HG03064 (cell line): ENCODE results near the gene USP54.
"Not testable (repeated sequence)": the region's sequence is repeated elsewhere in the genome, so short reads cannot be mapped to it uniquely, and the experiment has no call there.

Experiments
- ATAC-seq: cut with Tn5 transposase; IDR thresholded peaks from one replicate; pipeline ENCODE4 v1.9.1; 2021; ENCODE audit warnings: low read depth; ENCODE audit not compliant: unreplicated experiment

The USP54 gene

DNA sequence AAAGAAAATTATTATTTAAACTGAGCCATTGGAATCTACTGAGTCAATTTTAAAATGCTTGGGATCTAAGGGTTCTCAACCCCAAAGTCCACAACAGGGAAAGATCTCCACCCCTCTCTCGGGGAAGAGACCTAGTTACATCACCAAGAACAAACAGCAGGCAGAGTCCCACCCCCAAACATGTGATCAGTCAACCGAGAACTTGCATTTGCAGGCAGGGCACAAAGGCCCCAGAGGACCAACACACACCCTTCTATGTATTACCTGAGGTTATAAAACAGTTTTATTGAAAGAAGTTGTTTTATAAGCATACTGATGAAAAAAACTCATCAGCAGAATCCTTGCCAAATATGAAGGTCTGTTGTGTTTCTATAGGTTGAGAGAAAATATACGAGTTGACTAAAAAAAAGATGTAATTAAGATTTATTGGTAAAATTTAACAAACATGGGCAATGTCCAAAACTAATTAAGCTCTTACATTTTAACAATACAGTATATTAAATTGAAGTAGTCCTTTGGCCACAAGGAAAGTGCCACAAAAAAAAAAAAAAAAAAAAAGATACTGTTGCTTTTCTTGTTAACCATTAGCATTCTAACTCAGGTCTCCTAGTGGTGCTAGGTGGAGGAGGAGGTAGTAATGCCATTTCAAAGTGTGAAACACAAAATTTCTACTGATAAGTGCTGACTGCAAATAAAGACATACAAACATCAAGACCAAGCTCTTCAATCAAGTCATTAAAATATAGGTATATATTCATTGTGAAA lies 975 bp upstream of the USP54 start:
- ATAC-seq, result no peak

- ATAC-seq, result no peak
These were observed 1.5 kb downstream of the USP54 start for GRCh38 chr10:73589563-73590126.

DNA sequence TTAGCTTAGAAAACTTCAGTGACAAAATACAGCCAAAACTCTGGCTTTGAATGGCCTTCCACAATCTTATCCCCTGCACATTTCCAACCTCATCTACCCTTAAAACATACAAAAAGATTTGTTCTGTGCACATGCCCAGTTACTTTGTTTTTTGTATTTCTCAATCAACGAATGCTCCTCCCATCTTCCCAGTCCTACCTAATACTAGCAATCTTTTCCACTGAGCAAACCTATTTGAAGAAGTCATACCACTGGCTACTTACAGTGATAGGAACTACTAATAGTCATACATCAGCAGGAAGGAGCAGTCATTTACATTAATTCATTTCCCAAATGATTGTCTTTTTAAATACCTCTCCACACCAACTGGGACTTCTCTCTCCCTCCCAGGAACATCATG lies 2.5 kb downstream of the USP54 start:
- no peak for ATAC-seq

DNA sequence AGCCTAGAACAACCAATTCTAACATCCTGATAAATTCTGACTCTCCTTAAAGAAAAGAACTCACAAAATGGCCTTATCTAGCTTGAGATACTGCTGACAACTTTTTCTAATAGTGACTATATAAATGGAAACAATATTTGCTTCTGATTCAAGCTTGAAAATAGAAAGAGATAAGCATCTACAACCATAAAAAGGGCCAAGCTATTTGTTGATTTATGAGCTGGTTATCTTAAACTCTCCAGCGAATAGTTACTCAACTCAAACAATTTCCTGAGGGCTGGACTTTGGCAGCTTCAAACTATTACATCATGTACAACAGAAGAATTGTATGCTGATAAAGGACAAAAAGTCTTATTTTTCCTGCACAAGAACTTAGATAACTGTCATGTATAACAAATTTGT lies 4.6 kb downstream of the USP54 start:
- no peak for ATAC-seq

GRCh38 chr10:73585327-73585726 lies 5.8 kb downstream of the USP54 start:
- no peak for ATAC-seq

- ATAC-seq, result no peak
These were observed 6.4 kb downstream of the USP54 start for GRCh38 chr10:73584737-73585136.

GRCh38 chr10:73581918-73582317 lies 9.2 kb downstream of the USP54 start:
- ATAC-seq, result no peak

- ATAC-seq, result not testable (repeated sequence)
These were observed 12.2 kb downstream of the USP54 start for GRCh38 chr10:73578927-73579326.

- ATAC-seq, result no peak
These were observed 13.4 kb downstream of the USP54 start for GRCh38 chr10:73577788-73578187.

- ATAC-seq, result no peak
These were observed 14.1 kb downstream of the USP54 start for GRCh38 chr10:73576890-73577591.

GRCh38 chr10:73576178-73576889 lies 14.8 kb downstream of the USP54 start:
- ATAC-seq, result no peak

GRCh38 chr10:73567025-73567424 lies 24.1 kb downstream of the USP54 start:
- not testable (repeated sequence) for ATAC-seq

GRCh38 chr10:73561192-73561591 lies 29.9 kb downstream of the USP54 start:
- ATAC-seq, result no peak

DNA sequence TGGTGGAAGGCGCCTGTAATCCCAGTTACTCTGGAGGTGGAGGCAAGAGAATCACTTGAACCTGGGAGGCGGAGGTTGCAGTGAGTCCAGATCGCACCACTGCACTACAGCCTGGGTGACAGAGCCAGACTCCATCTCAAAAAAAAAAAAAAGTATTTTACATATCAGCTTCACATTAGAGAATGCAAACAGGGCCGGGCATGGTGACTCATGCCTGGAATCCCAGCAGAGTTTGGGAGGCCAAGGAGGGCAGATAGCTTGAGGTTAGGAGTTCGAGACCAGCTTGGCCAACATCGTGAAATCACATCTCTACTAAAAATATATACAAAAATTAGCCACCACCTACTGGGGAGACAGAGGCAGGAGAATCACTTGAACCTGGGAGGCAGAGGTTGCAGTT lies 31.6 kb downstream of the USP54 start:
- ATAC-seq, result no peak

GRCh38 chr10:73556855-73557254 lies 34.3 kb downstream of the USP54 start:
- no peak for ATAC-seq

GRCh38 chr10:73554721-73555120 lies 36.4 kb downstream of the USP54 start:
- ATAC-seq, result no peak

GRCh38 chr10:73553761-73554160 lies 37.4 kb downstream of the USP54 start:
- no peak for ATAC-seq

DNA sequence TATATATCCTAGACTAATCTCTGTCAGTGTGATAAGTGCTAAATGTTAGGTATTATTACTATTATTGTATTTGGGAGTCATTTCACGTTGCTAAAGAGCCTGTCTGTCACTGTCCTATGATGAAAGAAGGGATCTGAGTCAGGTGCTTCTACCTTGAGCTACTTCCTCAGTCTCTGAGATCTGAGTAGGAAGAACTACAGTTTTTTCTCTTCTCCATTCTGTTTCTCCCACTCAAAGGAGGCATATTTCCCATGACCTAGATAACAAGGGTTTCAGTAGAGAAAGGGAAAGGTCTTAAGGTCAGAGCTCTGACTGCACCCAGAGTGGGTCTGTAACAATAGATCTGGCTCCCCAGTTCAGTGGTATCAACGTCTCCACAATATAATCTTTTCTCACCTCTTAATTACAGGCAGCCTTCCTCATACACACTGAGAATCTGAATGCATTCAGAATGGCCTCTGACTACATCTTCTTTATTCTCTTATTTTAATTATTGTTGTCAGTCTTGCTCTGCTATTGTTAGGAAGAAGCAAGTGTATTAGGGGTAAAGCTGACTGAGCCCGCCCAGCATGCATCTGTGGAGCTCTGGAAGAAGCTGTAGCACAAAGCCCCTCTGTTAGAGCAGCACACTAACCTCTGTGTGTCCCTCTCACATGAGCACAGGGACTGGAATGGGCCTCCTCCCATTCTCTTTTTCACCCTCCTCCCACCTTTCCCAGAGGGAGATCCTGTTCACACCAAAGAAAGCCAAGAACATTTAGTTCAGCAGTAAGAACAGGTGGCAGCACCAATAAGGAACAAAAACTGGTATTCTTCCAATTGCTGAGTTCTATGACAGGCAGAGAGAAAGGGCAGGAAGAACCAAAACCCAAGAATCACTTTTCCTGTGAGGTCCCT lies 38.1 kb downstream of the USP54 start:
- ATAC-seq, result no peak

GRCh38 chr10:73551515-73551914 lies 39.6 kb downstream of the USP54 start:
- ATAC-seq, result no peak

- no peak for ATAC-seq
These were observed 45.8 kb downstream of the USP54 start for GRCh38 chr10:73545357-73545756.
